HEK293 (cell line): ENCODE data around the gene CST6.
"Not testable (repeated sequence)": the region's sequence is repeated elsewhere in the genome, so short reads cannot be mapped to it uniquely, and the experiment has no call there.

Experiments
- CTCF ChIA-PET: fragments of 350-600 bp; formaldehyde crosslinking; extraction: SDS; loops from one replicate; lab custom pipeline; 2021; ENCODE audit warnings: antibody characterized with exemption; lab: Yijun Ruan, JAX
- POLR2A ChIA-PET: fragments of 300-600 bp; formaldehyde crosslinking; extraction: SDS; loops from one replicate; lab custom pipeline; 2020; ENCODE audit warnings: antibody characterized with exemption, inconsistent platforms; lab: Yijun Ruan, JAX
- H3K27ac ChIP-seq: fragments of 200-500 bp; sonication (Bioruptor generic); 2 replicates; pipeline ENCODE4 v1.5.1; 2014; ENCODE audit warnings: low read depth, low read length, control low read depth, inconsistent platforms; ENCODE audit errors: extremely low read depth
- H3K36me3 ChIP-seq, 2 experiments: fragments of 200-500 bp in 1 of 2; sonication (Bioruptor generic) in 1 of 2; 1 replicate in 1 of 2; 2 replicates in 1 of 2; pipeline ENCODE4 v1.5.1; 2014 to 2017; ENCODE audit warnings: inconsistent platforms in 2 of 2, low read length in 2 of 2; ENCODE audit not compliant: control insufficient read depth in 2 of 2, insufficient read depth in 1 of 2
- H3K4me1 ChIP-seq: fragments of 200-500 bp; sonication (Bioruptor generic); 2 replicates; pipeline ENCODE4 v1.5.1; 2014; ENCODE audit warnings: mild to moderate bottlenecking, low read length, inconsistent platforms; ENCODE audit not compliant: control insufficient read depth, insufficient read depth
- H3K4me3 ChIP-seq: 2 replicates; pipeline ENCODE4 v1.5.1; 2011; ENCODE audit warnings: low read depth, mild to moderate bottlenecking, control low read depth, low read length, moderate library complexity
- H3K9me3 ChIP-seq: fragments of 200-500 bp; sonication (Bioruptor generic); 2 replicates; pipeline ENCODE4 v1.5.1; 2014; ENCODE audit warnings: low read depth, low read length, inconsistent platforms; ENCODE audit not compliant: control insufficient read depth, insufficient read depth
- SETDB1 ChIP-seq: IDR thresholded peaks from one replicate; pipeline ENCODE4 v1.6.1; 2017; ENCODE audit warnings: mild to moderate bottlenecking, low read length, moderate library complexity, mixed read lengths; ENCODE audit not compliant: insufficient read length
- SP7 ChIP-seq: fragments of 450-650 bp; formaldehyde crosslinking; IDR thresholded peaks from 2 replicates; pipeline ENCODE4 v1.5.1; 2016; ENCODE audit warnings: missing biosample characterization, missing genetic modification characterization
- TRIM28 ChIP-seq: IDR thresholded peaks from 2 replicates; pipeline ENCODE4 v1.6.1; 2011; ENCODE audit warnings: low read length, control low read depth, borderline replicate concordance
- ZIC2 ChIP-seq: fragments of 450-650 bp; formaldehyde crosslinking; IDR thresholded peaks from 2 replicates; pipeline ENCODE4 v1.5.1; 2016; ENCODE audit warnings: missing biosample characterization, missing genetic modification characterization
- ZNF121 ChIP-seq: fragments of 450-650 bp; formaldehyde crosslinking; IDR thresholded peaks from 2 replicates; pipeline ENCODE4 v1.5.1; 2016; ENCODE audit warnings: missing biosample characterization, missing genetic modification characterization
- ZNF140 ChIP-seq: fragments of 450-650 bp; formaldehyde crosslinking; IDR thresholded peaks from 2 replicates; pipeline ENCODE4 v1.5.1; 2016; ENCODE audit warnings: missing biosample characterization, missing genetic modification characterization
- ZNF214 ChIP-seq: fragments of 450-650 bp; formaldehyde crosslinking; IDR thresholded peaks from 2 replicates; pipeline ENCODE4 v1.5.1; 2017; ENCODE audit warnings: missing biosample characterization, mild to moderate bottlenecking, missing genetic modification characterization, borderline replicate concordance
- ZNF221 ChIP-seq: fragments of 450-650 bp; formaldehyde crosslinking; IDR thresholded peaks from 2 replicates; pipeline ENCODE4 v1.5.1; 2017; ENCODE audit warnings: missing biosample characterization, missing genetic modification characterization, borderline replicate concordance
- ZNF580 ChIP-seq: fragments of 450-650 bp; formaldehyde crosslinking; IDR thresholded peaks from 2 replicates; pipeline ENCODE4 v1.5.1; 2016; ENCODE audit warnings: missing biosample characterization, missing genetic modification characterization
- ZNF600 ChIP-seq: fragments of 450-650 bp; formaldehyde crosslinking; IDR thresholded peaks from 2 replicates; pipeline ENCODE4 v1.5.1; 2016; ENCODE audit warnings: missing biosample characterization, missing genetic modification characterization
- ZNF768 ChIP-seq: fragments of 450-650 bp; formaldehyde crosslinking; IDR thresholded peaks from 2 replicates; pipeline ENCODE4 v1.5.1; 2018; ENCODE audit warnings: missing biosample characterization, mild to moderate bottlenecking, missing genetic modification characterization
- ZNF837 ChIP-seq: fragments of 450-650 bp; formaldehyde crosslinking; IDR thresholded peaks from 2 replicates; pipeline ENCODE4 v1.5.1; 2016; ENCODE audit warnings: missing biosample characterization, missing genetic modification characterization
- TF ChIP-seq, protein P1 (sequence below): fragments of 450-650 bp; formaldehyde crosslinking; IDR thresholded peaks from 2 replicates; pipeline ENCODE4 v1.5.1; 2016; ENCODE audit warnings: missing biosample characterization, missing genetic modification characterization

Gene CST6

GRCh38 chr11:66007201-66007634 is 4.6 kb upstream of the CST6 start:
- H3K27ac ChIP-seq: no peak overlapping the region
- peaks cover 0 to 31% of the 10 kb centered on the region in 2 experiments; a peak in 1 of 3 replicates for H3K36me3 ChIP-seq
- no peak overlapping the region for H3K4me3 ChIP-seq
- ChIA-PET POLR2A (no interaction called here), CTCF (interaction anchor here (0.6 to 2.2 kb wide), 5 partner anchors 15 to 185 kb away, joined by 3 to 11 read pairs (median 3); partner anchors contain the start of gene MUS81)
- no peaks in the 10 kb centered on the region for H3K4me1 ChIP-seq
- H3K9me3 ChIP-seq: no peaks in the 10 kb centered on the region
- no peak for TF ChIP-seq ZNF121 (tag by site-specific recombination)
- TF ChIP-seq SP7 (tag by site-specific recombination): peak; percentile 53; the same call in 1 of the 2 replicates
- TF ChIP-seq ZNF837 (tag by site-specific recombination): no peak
- no peak for TF ChIP-seq ZNF600
- no peak for TF ChIP-seq TRIM28
- TF ChIP-seq, protein P1, sequence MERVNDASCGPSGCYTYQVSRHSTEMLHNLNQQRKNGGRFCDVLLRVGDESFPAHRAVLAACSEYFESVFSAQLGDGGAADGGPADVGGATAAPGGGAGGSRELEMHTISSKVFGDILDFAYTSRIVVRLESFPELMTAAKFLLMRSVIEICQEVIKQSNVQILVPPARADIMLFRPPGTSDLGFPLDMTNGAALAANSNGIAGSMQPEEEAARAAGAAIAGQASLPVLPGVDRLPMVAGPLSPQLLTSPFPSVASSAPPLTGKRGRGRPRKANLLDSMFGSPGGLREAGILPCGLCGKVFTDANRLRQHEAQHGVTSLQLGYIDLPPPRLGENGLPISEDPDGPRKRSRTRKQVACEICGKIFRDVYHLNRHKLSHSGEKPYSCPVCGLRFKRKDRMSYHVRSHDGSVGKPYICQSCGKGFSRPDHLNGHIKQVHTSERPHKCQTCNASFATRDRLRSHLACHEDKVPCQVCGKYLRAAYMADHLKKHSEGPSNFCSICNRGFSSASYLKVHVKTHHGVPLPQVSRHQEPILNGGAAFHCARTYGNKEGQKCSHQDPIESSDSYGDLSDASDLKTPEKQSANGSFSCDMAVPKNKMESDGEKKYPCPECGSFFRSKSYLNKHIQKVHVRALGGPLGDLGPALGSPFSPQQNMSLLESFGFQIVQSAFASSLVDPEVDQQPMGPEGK (tag by site-specific recombination): 0 out of 2 replicates have a peak, but pooled peaks have one; percentile 21
- peak; percentile 61 for TF ChIP-seq ZIC2 (tag by site-specific recombination)
- TF ChIP-seq, all 188 proteins: peak for 3

DNA sequence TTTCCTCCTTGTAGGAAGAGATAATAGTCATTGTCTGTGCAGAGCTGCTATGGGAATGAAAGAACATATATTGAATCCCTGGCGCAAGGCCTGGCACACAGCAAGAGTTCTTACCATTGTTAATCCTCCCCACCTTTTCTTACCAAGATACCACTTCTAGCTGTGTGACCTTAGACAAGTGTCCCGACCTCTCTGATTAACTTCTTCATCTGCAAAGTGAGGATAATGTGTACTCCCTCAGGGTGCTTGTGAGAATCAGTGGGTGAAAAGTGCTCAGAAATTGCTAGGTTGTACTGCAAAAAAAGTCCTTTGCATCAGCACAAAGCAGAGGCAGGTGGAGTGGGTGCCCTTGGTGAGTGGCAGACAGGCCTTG is 3.7 kb upstream of the CST6 start:
- no peak overlapping the region for H3K27ac ChIP-seq
- TF ChIP-seq SETDB1: no peak
- TF ChIP-seq ZNF580: 0 out of 2 replicates have a peak, but pooled peaks have one; percentile 43
- TF ChIP-seq ZNF768 (tag by site-specific recombination): peak; percentile 86
- TF ChIP-seq, all 188 proteins: peak for 2
- POLR2A ChIA-PET: interaction anchor here (1.2 to 1.4 kb wide), 2 partner anchors 149 to 150 kb away, joined by 3 to 4 read pairs; no protein-coding TSS in a partner anchor
- H3K4me1 ChIP-seq: no peaks in the 10 kb centered on the region
- H3K4me3 ChIP-seq: no peak overlapping the region
- CTCF ChIA-PET: interaction anchor here (0.9 to 2.2 kb wide), 4 partner anchors 14 to 166 kb away, joined by 3 to 11 read pairs (median 8); no protein-coding TSS in a partner anchor
- no peaks in the 10 kb centered on the region for H3K9me3 ChIP-seq
- H3K36me3 ChIP-seq: peaks cover 0 to 31% of the 10 kb centered on the region in 2 experiments; a peak in 1 of 3 replicates

- no peak overlapping the region for H3K4me3 ChIP-seq
- H3K27ac ChIP-seq: no peak overlapping the region
- H3K4me1 ChIP-seq: no peaks in the 10 kb centered on the region
- CTCF ChIA-PET: interaction anchor here (0.5 to 2.2 kb wide), 7 partner anchors 9 to 436 kb away, joined by 3 to 11 read pairs (median 6); no protein-coding TSS in a partner anchor
- TF ChIP-seq ZNF214 (tag by site-specific recombination) (no peak), ZNF140 (tag by site-specific recombination) (no peak), ZNF221 (tag by site-specific recombination) (no peak)
- POLR2A ChIA-PET: interaction anchor here (0.6 to 1.4 kb wide), 6 partner anchors 11 to 150 kb away, joined by 3 to 4 read pairs (median 4); no protein-coding TSS in a partner anchor
- peaks cover 0 to 27% of the 10 kb centered on the region in 2 experiments; a peak in 1 of 3 replicates for H3K36me3 ChIP-seq
- H3K9me3 ChIP-seq: no peaks in the 10 kb centered on the region
Observed at GRCh38 chr11:66008468-66009101, 3.2 kb upstream of the CST6 start.

DNA sequence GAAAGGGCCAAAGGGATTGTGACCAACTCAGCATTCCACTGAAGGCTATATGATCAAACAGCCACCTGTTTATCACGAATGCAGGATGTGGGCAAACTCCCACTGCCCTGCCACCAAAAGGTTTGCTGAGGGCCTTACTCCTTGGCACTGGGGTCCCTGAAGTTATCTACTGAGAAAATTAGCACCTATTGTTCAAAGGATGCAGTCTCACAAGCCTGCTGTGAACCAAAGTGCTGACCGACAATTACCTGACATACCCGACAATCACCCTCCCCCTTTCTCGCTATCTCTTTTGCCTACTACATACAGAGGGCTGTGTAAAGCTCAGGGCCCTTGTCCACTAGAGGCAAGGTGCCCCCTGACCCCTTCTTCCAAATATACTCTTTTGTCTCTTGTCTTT is 1.8 kb upstream of the CST6 start:
- H3K27ac ChIP-seq, H3K4me3 ChIP-seq, H3K9me3 ChIP-seq, H3K4me1 ChIP-seq, POLR2A ChIA-PET: not testable (repeated sequence)
- CTCF ChIA-PET: interaction anchor here (3.1 kb wide), 1 partner anchor 12 kb away, joined by 15 read pairs; no protein-coding TSS in a partner anchor
- H3K36me3 ChIP-seq: peaks cover 0 to 14% of the 10 kb centered on the region in 2 experiments; a peak in 1 of 3 replicates
